Cortex of kidney (tissue), 1 donor: ENCODE data around the gene ZNF622.
"Not testable (repeated sequence)": the region's sequence is repeated elsewhere in the genome, so short reads cannot be mapped to it uniquely, and the experiment has no call there.

Experiments
- DNase-seq: peaks from one replicate; lab custom pipeline; 2025; lab: John Stamatoyannopoulos, UW

Gene ZNF622

DNA sequence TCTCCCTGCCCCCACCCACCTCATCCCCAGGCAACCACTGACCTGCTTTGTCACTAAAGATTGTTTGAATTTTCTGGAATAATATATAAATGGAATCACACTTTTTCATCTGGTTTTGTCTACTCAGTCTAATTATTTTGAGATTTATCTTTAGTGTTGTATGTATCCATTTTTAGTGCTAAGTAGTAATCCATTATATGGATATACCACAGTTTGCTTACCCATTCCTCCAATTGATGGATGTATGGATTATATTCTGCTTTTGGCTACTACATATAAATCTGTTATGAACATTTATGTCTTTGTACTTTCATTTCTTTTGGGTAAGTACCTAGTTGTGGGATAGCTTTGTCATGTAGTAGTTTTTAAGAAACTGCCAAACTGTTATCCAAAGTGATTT, 14.5 kb upstream of the ZNF622 start:
- no peak for DNase-seq

DNA sequence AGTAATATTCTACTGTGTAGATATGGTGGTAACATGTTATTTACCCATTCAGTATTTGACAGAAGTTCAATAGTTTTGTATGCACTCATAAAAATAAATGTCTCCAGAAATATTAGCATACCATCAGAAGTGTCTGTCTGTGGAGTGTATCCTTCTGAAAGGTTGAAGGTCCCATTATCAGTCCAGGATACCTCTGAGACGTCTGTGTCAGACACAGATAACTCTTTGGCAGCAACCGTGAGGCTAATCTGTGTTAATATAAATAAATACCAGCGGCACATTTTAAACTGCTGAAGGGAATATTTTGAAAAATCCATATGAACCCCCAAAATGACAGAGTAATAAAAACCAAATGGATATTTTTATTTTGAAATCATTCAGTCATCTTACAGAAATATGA, 11.9 kb upstream of the ZNF622 start:
- no peak for DNase-seq

DNA sequence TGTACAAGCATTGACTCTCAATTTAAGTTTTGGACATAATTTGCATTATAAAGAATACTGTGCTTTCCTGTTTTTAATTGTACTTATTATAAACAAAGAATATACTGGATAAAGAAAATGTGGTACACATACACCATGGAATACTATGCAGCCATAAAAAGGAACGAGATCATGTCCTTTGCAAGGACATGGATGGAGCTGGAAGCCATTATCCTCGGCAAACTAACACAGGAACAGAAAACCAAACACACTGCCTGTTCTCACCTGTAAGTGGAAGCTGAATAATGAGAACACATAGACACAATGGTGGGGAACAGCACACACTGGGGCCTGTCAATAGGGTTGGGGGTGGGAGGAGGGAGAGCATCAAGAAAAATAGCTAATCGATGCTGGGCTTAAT, 10.8 kb upstream of the ZNF622 start:
- not testable (repeated sequence) for DNase-seq

DNA sequence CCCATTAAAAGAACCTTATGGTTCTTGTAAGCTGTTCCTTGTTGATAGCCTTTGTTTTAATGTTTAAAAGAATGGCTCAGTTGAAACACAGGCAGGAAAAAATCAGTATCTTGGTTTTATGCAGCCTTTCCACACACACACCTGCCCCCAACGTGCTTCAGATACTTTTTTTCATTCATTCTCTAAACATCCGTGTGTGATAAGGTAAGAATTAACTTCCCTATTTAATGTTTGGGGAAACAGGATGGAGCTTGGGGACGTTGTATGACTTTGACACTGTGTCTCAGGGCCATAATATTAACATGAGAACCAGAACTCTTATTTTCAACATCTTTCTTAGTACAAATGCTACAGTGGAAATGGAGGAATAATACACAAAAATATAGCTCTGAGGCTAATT, 5.8 kb upstream of the ZNF622 start:
- no peak for DNase-seq

DNA sequence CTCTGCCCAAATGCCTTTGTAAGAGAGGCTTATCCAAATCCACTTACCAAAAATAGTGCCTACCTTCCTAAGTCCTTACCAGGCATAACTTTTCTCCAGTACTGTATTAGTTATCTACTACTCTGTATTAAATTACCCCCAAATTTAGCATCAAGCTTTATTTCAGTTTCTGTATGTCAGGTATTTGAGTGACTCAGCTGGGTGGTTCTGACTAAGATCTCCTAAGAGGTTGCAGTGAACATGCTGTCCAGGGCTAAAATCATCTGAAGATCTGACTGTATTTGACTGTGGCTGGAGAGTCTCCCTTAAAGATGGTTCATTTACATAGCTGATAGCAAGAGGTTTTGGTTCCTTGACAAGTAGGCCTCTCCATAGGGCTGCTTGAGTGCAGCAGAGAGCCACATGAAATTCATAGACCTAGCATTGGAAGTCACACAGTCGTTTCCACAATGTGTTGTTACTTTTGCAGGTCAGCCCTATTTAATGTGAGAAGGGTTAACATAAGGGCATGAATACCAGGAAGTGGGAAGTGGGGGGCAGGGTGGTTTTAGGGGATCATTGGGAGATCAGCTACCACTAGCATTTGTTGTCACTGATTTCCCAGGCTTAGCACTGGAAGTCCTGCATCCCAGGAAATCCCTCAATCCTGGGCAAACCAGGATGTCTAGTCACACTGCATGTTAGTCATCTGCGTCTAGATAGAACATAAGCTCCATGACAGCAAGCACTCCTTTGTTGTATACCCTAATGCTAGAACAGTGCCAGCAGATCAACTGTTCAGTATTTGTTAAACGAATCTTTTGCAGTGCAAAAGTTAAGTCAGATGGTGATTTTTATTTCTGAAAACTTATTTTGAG, 2.0 kb upstream of the ZNF622 start:
- DNase-seq: no peak

DNA sequence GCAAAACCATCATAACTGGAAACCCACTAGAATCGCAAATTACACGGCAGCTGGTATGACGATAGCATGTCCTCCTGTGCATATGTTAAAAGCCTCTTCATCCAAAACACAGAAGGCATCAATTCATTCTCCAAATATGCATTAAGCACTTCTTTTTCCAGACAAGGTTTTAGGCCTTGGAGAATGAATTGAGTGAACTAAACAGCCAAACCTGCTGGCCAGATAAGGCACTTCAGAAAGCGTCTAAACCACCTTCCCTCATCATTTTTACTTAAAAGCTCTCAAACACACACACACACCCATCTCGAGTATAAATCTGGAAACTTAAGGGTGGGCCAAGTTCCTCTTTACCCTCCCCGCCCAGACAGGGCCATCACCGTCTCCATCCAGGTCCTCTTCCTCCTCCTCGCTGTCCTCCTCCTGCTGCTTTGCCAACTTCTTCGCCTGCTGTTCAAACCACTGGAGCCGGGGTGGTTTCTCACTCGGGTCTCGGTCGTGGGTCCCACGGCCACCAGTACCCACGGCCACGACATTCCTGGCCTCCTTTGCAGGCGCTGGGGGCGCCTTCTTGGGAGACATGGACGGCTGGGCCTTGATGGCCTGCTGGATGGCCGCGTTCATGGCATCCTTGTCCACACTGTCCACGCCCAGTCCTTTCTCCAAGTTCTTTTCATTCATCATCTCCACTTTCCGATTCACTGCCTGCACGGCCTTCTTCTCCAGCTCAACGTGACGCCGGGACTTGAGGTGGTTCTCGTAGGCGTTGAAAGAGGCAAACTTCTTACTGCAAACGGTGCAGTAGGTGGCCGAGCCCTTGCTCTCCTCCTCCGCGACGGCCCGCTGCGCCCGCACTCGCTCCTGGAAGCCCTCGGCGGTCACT, 696 bp downstream of the ZNF622 start:
- no peak for DNase-seq

DNA sequence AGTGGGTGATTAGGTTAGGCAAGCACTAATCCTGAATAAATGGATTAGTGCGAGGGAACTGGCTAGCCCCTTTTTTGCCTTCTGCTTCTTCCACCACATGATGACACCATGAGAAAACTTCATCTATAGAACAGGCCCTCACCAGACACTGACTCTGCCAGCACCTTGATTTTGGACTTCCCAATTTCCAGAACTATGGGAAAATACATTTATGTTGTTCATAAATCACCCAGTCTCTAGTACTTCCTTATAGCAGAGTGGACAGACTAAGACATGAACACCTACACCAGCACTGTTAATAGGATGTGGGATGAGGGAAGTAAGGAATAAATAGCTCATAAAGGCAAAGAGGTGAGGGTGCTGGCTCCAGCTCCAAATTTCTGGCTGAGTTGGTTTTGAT, 1.4 kb downstream of the ZNF622 start:
- no peak for DNase-seq

GRCh38 chr5:16461782-16462181, 3.8 kb downstream of the ZNF622 start:
- no peak for DNase-seq

DNA sequence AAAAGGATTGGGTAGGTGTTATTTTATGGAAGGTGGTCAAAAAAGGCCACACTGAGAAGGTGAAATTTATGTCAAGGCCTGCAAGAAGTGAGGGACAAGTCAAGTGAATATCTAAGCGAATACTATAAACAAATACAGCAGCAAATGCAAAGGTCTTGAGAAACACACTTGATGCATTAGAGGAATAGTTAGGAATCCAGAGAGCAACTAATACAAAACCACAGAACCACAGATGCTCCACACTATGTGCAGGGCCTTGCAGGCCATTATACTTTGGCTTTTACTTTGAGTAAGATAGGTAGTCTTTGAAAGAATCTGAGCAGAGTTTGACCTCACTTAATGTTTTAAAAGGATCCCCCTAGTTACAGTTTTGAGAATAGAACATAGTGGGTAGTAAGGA, 4.6 kb downstream of the ZNF622 start:
- DNase-seq: no peak

GRCh38 chr5:16459451-16459850, 6.1 kb downstream of the ZNF622 start:
- DNase-seq: no peak

DNA sequence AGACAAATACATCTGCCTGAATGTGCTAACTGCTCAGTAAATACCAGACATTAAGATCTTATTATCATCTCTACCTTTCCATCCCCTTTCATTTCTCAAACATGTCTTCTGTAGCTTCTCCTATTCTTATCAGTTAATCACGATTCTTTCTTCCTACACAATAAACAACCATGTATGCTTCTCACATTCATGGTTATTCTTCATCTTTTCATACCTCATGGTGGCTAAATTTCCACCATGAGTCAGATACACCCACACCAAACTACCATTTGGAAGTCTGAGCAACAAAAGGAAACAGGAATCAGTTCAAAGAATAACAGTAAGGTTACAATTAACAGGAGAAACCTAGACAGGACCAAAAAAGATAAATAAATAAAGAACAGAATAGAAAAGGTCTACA, 7.7 kb downstream of the ZNF622 start:
- DNase-seq: no peak

DNA sequence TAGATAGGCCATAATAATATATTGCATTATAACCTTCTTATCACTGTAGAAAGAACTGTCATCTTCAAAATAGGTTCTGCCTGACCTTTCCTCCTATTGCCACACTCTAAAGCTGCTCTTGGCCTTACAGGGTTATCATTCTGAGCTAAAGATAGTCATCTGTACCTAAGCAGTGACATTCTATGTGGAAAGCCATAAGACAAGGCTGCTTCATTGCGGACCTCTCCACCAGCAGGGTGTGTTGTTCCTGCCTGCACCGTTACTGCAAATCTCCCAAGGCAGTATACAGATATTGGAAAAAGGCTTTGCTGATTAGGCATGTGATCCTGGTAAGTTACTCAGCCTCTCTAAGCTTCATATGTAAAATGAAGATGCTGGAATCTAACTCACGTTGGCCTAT, 8.1 kb downstream of the ZNF622 start:
- no peak for DNase-seq

GRCh38 chr5:16456103-16456832, 9.3 kb downstream of the ZNF622 start:
- DNase-seq: no peak

DNA sequence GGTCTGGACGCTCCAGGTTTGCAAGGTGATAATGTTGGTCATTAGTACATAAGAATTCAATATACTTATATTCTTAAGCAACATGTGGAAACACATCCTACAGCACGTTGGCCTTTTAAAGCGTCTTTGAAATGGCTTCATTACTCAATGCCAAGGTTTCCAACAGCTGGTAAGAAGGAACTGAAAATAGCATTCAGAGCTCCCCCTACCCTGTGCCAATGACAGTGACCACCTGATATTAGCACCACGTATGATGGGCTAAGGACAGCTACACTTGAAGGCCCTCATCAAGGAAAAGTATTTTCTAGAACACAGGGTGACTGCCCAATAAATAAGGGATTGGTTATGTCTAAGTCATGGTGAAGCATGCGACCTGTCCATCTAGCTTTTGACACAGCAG, 9.9 kb downstream of the ZNF622 start:
- DNase-seq: no peak

DNA sequence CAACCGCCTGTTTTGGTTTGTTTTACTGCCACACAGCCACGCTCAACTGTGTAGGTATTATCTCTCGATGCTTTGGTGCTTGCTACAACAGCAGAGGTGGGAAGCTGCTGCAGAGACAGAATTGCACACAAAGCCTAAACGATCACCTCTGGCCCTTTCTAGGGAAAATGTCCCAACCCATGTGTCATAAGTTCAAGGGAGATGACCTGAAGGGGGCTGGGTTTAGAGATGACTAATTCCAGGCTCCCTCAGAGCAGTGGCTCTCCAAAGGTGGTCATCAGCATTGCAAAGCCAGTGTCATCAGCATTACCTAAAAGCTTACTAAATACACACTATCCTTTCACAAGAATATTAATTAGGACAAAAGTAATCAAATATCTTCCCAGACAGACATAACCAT, 10.9 kb downstream of the ZNF622 start:
- no peak for DNase-seq

DNA sequence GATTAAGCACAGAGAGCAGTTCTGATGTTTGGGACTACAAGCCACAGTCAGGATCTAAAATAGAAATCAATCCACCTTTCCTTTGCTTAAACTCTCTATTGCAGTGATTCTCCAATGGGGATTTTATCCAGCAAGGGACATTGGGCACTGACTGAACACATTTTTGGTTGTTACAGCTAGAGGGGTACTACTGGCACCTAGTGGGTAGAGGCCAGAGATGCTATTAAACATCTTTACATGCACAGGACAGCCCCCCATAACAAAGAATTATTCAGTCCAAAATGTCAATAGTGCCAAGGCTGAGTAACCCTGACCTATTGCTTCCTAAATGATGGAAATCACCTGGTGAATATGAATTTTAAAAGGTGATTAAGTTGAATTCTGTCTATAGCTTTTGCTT, 12.0 kb downstream of the ZNF622 start:
- no peak for DNase-seq

DNA sequence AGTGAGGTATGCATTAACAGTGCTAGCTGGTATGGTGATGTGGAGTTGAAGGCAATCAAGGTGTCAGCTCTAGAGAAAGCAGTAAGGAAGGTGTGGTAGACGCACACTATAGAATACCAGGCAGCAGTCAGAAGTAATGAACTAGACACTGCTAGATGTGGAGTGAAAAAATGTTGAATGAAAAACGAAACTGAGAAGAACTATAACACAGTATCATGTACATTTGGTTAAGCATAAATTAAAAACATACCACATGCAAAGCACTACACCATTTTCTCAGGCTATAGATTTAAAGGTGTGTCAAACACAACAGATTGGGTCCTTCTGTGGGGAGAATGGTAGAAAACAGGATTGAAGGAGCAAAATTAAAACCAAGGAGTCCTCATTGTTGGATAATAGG, 15.4 kb downstream of the ZNF622 start:
- no peak for DNase-seq

DNA sequence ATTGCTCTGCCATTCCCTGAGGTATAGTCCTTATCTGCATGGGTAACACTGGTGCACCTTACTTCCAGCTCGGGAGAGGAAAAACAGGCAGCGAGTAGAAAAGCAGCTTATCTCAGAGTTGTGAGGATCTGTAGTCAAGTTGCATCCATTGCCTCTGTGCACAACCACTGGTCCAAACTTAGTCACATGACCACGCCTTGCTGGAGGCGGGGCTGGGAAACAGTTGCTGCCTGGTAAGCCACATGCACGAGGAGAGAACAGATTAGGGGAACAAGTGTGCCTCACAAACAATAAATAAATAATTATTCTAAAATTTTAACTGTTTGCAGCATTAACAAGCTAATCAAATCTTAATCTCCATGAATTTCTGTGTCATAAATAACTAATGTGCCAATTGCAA, 18.6 kb downstream of the ZNF622 start:
- no peak for DNase-seq

- no peak for DNase-seq
Observed at GRCh38 chr5:16437977-16438376, 27.6 kb downstream of the ZNF622 start.

DNA sequence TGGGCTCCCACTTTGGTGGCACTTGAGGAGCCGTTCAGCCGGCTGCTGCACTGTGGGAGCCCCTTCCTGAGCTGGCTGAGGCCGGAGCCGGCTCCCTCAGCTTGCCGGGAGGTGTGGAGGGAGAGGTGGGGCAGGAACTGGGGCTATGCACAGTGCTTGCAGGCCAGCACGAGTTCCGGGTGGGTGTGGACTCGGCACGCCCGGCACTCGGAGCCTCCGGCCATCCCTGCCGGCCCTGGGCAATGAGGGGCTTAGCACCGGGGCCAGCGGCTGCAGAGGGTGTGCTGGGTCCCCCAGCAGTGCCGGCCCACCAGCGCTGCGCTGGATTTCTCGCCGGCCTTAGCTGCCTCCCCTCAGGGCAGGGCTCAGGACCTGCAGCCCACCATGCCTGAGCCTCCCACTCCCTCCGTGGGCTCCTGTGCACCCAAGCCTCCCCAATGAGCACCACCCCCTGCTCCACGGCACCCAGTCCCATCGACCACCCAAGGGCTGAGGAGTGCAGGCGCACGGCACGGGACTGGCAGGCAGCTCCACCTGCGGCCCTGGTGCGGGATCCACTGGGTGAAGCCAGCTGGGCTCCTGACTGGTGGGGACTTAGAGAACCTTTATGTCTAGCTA, 29.4 kb downstream of the ZNF622 start:
- DNase-seq: not testable (repeated sequence)

DNA sequence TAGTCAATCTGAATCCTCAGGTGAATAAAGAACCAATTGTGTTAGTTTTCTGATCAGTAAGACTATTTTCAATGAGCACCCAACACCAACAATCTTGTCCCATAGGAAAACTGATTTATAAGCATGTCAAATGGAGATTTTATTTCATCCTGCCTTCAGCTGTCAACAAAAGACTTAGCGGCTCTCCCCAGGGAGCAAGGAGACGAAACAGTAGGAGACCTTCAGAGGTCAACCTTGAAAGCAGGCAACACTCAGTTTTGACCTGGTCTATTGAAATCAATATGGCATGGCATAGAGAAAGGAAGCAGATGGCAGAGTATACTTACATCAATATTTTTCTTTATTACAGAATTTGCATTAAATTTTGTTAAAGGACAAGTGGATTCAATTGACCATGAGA, 34.1 kb downstream of the ZNF622 start:
- DNase-seq: no peak
